ENCODE results near the gene SLC2A4. TPM values are rescaled to one million over a fixed set of nuclear protein-coding genes. Genes with fewer than 3 reads are reported as not detected.
"Not testable (repeated sequence)": the region's sequence is repeated elsewhere in the genome, so short reads cannot be mapped to it uniquely, and the experiment has no call there.

SLC2A4 gene
- total RNA-seq, 6 donors from 2014 or later = 1.0 to 5.2 (median 1.2) TPM

GRCh38 chr17:7336240-7337175 lies 55.0 kb downstream of the SLC2A4 start, which contains the start of gene ACAP1:
Gene ACAP1 (plus strand): TSS chr17:7336529. CDS start chr17:7336735, 206 bp downstream.
- H3K4me3 ChIP-seq = peak within 1 kb of the TSS in 3 of 4 donors; percentile 40 to 45 (median 44)
- no peaks in the 10 kb centered on the region for H3K27me3 ChIP-seq
- peak within 1 kb of the TSS in 3 of 4 donors; percentile 69 to 83 (median 77) for H3K27ac ChIP-seq
- H3K9me3 ChIP-seq = no peaks in the 10 kb centered on the region
- peaks cover 0 to 3% (median 0%) of the 10 kb centered on the region in 4 donors for H3K4me1 ChIP-seq
- 34 to 35% methylated on average over 8 to 17 of the region's 17 CpGs for WGBS, 2 donors
- peak; percentile 77 to 92 for DNase-seq
- no peaks in the 10 kb centered on the region for H3K36me3 ChIP-seq
- TF ChIP-seq POLR2AphosphoS5 (IDR thresholded peaks at IDR 0.05) = peak in 1 of 2 donors; percentile 40
- TF ChIP-seq CTCF (IDR thresholded peaks at IDR 0.05) = no peak
- peak; percentile 59 to 73 for ATAC-seq (ENCODE audit: low FRiP score in 2 of 2)

GRCh38 chr17:7337600-7337999 lies 56.1 kb downstream of the SLC2A4 start:
- Histone ChIP-seq H3K4me3 (peak overlapping the region in 1 of 4 donors; percentile 45), H3K27ac (peak overlapping the region in 1 of 4 donors; percentile 83)
- not testable (repeated sequence) for DNase-seq; H3K4me1 ChIP-seq; H3K27me3 ChIP-seq; H3K9me3 ChIP-seq; ATAC-seq (ENCODE audit: low FRiP score in 2 of 2); H3K36me3 ChIP-seq
- WGBS, 2 donors = 47 to 52% methylated on average over 7 of the region's 7 CpGs

Small RNA genes within 50 kb of the gene (small RNA-seq; reads per million reads assigned to genes)
- 0 reads per million in 4 donors for gene AC026954.2
- gene RF00019 = 0 reads per million in 4 donors

Other genes with a start within 250 kb of the SLC2A4 start
- 10 to 100 TPM in 4 of 6 donors, 1 to 10 TPM in 2; 2.3 to 26.2 (median 10.7) TPM for gene SLC16A13, start 245.7 kb upstream of the SLC2A4 start, total RNA-seq
- gene SLC16A11, start 237.6 kb upstream of the SLC2A4 start, total RNA-seq = 10 to 100 TPM in 2 of 6 donors, 1 to 10 TPM in 4; 2.7 to 35.0 (median 6.1) TPM
- 10 to 100 TPM in 2 of 6 donors, 1 to 10 TPM in 2, under 1 TPM in 2; 0.76 to 16.8 (median 5.1) TPM for gene CLEC10A, start 201.5 kb upstream of the SLC2A4 start, total RNA-seq
- 1 to 10 TPM in 5 of 6 donors, under 1 TPM in 1; 0.98 to 3.9 (median 1.8) TPM for gene ASGR2, start 166.9 kb upstream of the SLC2A4 start, total RNA-seq
- 10 to 100 TPM in 1 of 6 donors, 1 to 10 TPM in 4, not detected in 1; 1.1 to 11.5 (median 6.8) TPM for gene ASGR1, start 102.3 kb upstream of the SLC2A4 start, total RNA-seq
- gene DLG4, start 61.9 kb upstream of the SLC2A4 start, total RNA-seq = 10 to 100 TPM; 10.5 to 32.5 (median 19.4) TPM
- 1,000 to 10,000 TPM in 2 of 6 donors, 100 to 1,000 TPM in 4; 377 to 1,449 (median 553) TPM for gene ACADVL, start 61.8 kb upstream of the SLC2A4 start, total RNA-seq
- gene DVL2, start 47.2 kb upstream of the SLC2A4 start, total RNA-seq = 10 to 100 TPM; 40.4 to 70.2 (median 42.4) TPM
- gene PHF23, start 42.3 kb upstream of the SLC2A4 start, total RNA-seq = 10 to 100 TPM; 25.4 to 54.5 (median 31.2) TPM
- 100 to 1,000 TPM; 381 to 631 (median 601) TPM for gene GABARAP, start 39.3 kb upstream of the SLC2A4 start, total RNA-seq
- 100 to 1,000 TPM in 2 of 6 donors, 10 to 100 TPM in 4; 62.9 to 139 (median 75.0) TPM for gene CTDNEP1, start 30.0 kb upstream of the SLC2A4 start, total RNA-seq
- 10 to 100 TPM in 5 of 6 donors, 1 to 10 TPM in 1; 5.2 to 36.3 (median 21.0) TPM for gene ELP5, start 29.5 kb upstream of the SLC2A4 start, total RNA-seq
- gene CLDN7, start 19.2 kb upstream of the SLC2A4 start, total RNA-seq = 100 to 1,000 TPM in 5 of 6 donors, 10 to 100 TPM in 1; 57.6 to 201 (median 137) TPM
- 1 to 10 TPM in 3 of 6 donors, under 1 TPM in 2, not detected in 1; 0.14 to 2.2 (median 1.2) TPM for gene YBX2, start 12.9 kb downstream of the SLC2A4 start, total RNA-seq
- gene EIF5A, start 25.9 kb downstream of the SLC2A4 start, total RNA-seq = 100 to 1,000 TPM in 5 of 6 donors, 10 to 100 TPM in 1; 84.9 to 303 (median 207) TPM
- 100 to 1,000 TPM in 2 of 6 donors, 10 to 100 TPM in 4; 55.2 to 109 (median 95.7) TPM for gene GPS2, start 33.6 kb downstream of the SLC2A4 start, total RNA-seq
- 10 to 100 TPM; 14.2 to 77.5 (median 37.5) TPM for gene NEURL4, start 47.6 kb downstream of the SLC2A4 start, total RNA-seq
- 100 to 1,000 TPM in 1 of 6 donors, 10 to 100 TPM in 4, 1 to 10 TPM in 1; 8.5 to 114 (median 22.8) TPM for gene ACAP1, start 54.8 kb downstream of the SLC2A4 start, total RNA-seq
- 10 to 100 TPM in 3 of 6 donors, 1 to 10 TPM in 3; 5.2 to 13.8 (median 10.5) TPM for gene KCTD11, start 70.4 kb downstream of the SLC2A4 start, total RNA-seq
- gene TMEM95, start 73.4 kb downstream of the SLC2A4 start, total RNA-seq = 1 to 10 TPM in 1 of 6 donors, not detected in 5; 1.0 TPM
- gene TNK1, start 99.4 kb downstream of the SLC2A4 start, total RNA-seq = 10 to 100 TPM in 1 of 6 donors, 1 to 10 TPM in 5; 5.8 to 16.8 (median 8.2) TPM
- 10 to 100 TPM; 20.6 to 64.5 (median 37.7) TPM for gene PLSCR3, start 112.8 kb downstream of the SLC2A4 start, total RNA-seq
- gene TMEM256, start 122.4 kb downstream of the SLC2A4 start, total RNA-seq = 10 to 100 TPM; 21.6 to 65.0 (median 52.6) TPM
- gene NLGN2, start 126.1 kb downstream of the SLC2A4 start, total RNA-seq = 10 to 100 TPM in 3 of 6 donors, 1 to 10 TPM in 3; 3.8 to 16.8 (median 8.9) TPM
- not detected for gene SPEM1, start 138.6 kb downstream of the SLC2A4 start, total RNA-seq
- gene SPEM2, start 143.9 kb downstream of the SLC2A4 start, total RNA-seq = not detected
- not detected for gene SPEM3, start 147.1 kb downstream of the SLC2A4 start, total RNA-seq
- gene TMEM102, start 153.7 kb downstream of the SLC2A4 start, total RNA-seq = 10 to 100 TPM in 5 of 6 donors, 1 to 10 TPM in 1; 9.7 to 14.3 (median 13.1) TPM
- gene FGF11, start 157.8 kb downstream of the SLC2A4 start, total RNA-seq = 1 to 10 TPM in 2 of 6 donors, under 1 TPM in 3, not detected in 1; 0.15 to 2.0 (median 0.57) TPM
- 10 to 100 TPM in 1 of 6 donors, 1 to 10 TPM in 5; 1.9 to 11.5 (median 7.0) TPM for gene CHRNB1, start 163.3 kb downstream of the SLC2A4 start, total RNA-seq
- 10 to 100 TPM; 54.4 to 90.1 (median 74.2) TPM for gene ZBTB4, start 197.9 kb downstream of the SLC2A4 start, total RNA-seq
- gene SLC35G6, start 199.7 kb downstream of the SLC2A4 start, total RNA-seq = not detected
- 100 to 1,000 TPM in 4 of 6 donors, 10 to 100 TPM in 2; 79.5 to 139 (median 112) TPM for gene POLR2A, start 202.6 kb downstream of the SLC2A4 start, total RNA-seq